PC-3 (cell line): ENCODE results near the gene UGT1A4. TPM values are rescaled to one million over a fixed set of nuclear protein-coding genes. Genes with fewer than 3 reads are reported as not detected.

Experiments
- ATAC-seq: fragments of 200-7000 bp; cut with Tn5 transposase; 2 replicates; pipeline ENCODE4 v1.9.1; 2020; ENCODE audit warnings: mild to moderate bottlenecking, moderate library complexity
- BruUV-seq: library from RNA; stranded (reverse); fragments of 400-500 nt; replicated peaks from 2 replicates; lab custom pipeline; 2021; lab: Mats Ljungman, UMichigan
- CTCF ChIA-PET: fragments of 300-600 bp; sonication (Branson Sonifier 250); formaldehyde crosslinking; loops from one replicate; lab custom pipeline; 2022; ENCODE audit warnings: antibody characterized with exemption; lab: Charles Lee
- POLR2A ChIA-PET: fragments of 300-600 bp; sonication (Branson Sonifier 250); formaldehyde crosslinking; loops from one replicate; lab custom pipeline; 2022; ENCODE audit warnings: antibody characterized with exemption; ENCODE audit not compliant: unreplicated experiment; lab: Charles Lee
- DNase-seq: peaks from one replicate; pipeline ENCODE4 v3.0.0-alpha.2; 2015
- H2AFZ ChIP-seq: fragments of 300-600 bp; sonication (generic); 2 replicates; pipeline ENCODE4 v1.6.0; 2016; ENCODE audit warnings: antibody characterized with exemption, low read length
- H3F3A ChIP-seq: fragments of 300-600 bp; sonication (generic); one replicate; pipeline ENCODE4 v1.6.0; 2017; ENCODE audit warnings: antibody characterized with exemption, low read length, control low read depth, mild to moderate bottlenecking; ENCODE audit not compliant: unreplicated experiment
- H3K27ac ChIP-seq: fragments of 300-600 bp; sonication (generic); 2 replicates; pipeline ENCODE4 v1.5.1; 2016; ENCODE audit warnings: mild to moderate bottlenecking, low read length
- H3K27me3 ChIP-seq: fragments of 300-600 bp; sonication (generic); 2 replicates; pipeline ENCODE4 v1.6.1; 2016; ENCODE audit warnings: low read length, mixed read lengths
- H3K36me3 ChIP-seq: fragments of 300-600 bp; sonication (generic); 2 replicates; pipeline ENCODE4 v1.6.1; 2016; ENCODE audit warnings: low read depth, mixed run types, low read length, mixed read lengths
- H3K4me1 ChIP-seq: fragments of 300-600 bp; sonication (generic); 2 replicates; pipeline ENCODE4 v1.5.1; 2016; ENCODE audit warnings: low read length; ENCODE audit not compliant: insufficient read depth
- H3K4me2 ChIP-seq: fragments of 300-600 bp; sonication (generic); 2 replicates; pipeline ENCODE4 v1.6.0; 2016; ENCODE audit warnings: low read length
- H3K4me3 ChIP-seq: fragments of 300-600 bp; sonication (generic); 2 replicates; pipeline ENCODE4 v1.5.1; 2016; ENCODE audit warnings: mild to moderate bottlenecking, low read length, mixed read lengths
- H3K79me2 ChIP-seq: fragments of 300-600 bp; sonication (generic); 2 replicates; pipeline ENCODE4 v1.6.1; 2017; ENCODE audit warnings: low read length, mixed read lengths
- H3K9ac ChIP-seq: fragments of 300-600 bp; sonication (generic); 2 replicates; pipeline ENCODE4 v1.6.0; 2016; ENCODE audit warnings: mild to moderate bottlenecking, low read length
- H3K9me2 ChIP-seq: fragments of 300-600 bp; sonication (generic); replicated peaks from 2 replicates; pipeline ENCODE4 v1.6.1; 2016; ENCODE audit warnings: mixed run types, low read length, mixed read lengths
- H3K9me3 ChIP-seq: fragments of 300-600 bp; sonication (generic); 2 replicates; pipeline ENCODE4 v1.6.1; 2016; ENCODE audit warnings: low read length, mixed read lengths
- H4K20me1 ChIP-seq: fragments of 300-600 bp; sonication (generic); 2 replicates; pipeline ENCODE4 v1.6.1; 2016; ENCODE audit warnings: low read length, mixed read lengths
- CTCF ChIP-seq: fragments of 300-600 bp; sonication (generic); conservative IDR thresholded peaks from 2 replicates; pipeline ENCODE4 v1.5.1; 2017; ENCODE audit warnings: antibody characterized with exemption, low read depth, mild to moderate bottlenecking, low read length
- EZH2 ChIP-seq: fragments of 300-600 bp; sonication (generic); IDR thresholded peaks from one replicate; pipeline ENCODE4 v1.6.1; 2017; ENCODE audit warnings: antibody characterized with exemption, mild to moderate bottlenecking, low read length; ENCODE audit not compliant: unreplicated experiment
- EZH2phosphoT487 ChIP-seq: fragments of 300-600 bp; sonication (generic); IDR thresholded peaks from 2 replicates; pipeline ENCODE4 v1.6.1; 2018; ENCODE audit warnings: mild to moderate bottlenecking, antibody characterized with exemption, low read length, borderline replicate concordance
- intact Hi-C: fragments of 100-400 bp; cut with micrococcal nuclease; formaldehyde crosslinking; loops from 2 replicates; pipeline ENCODE4 v1.9.0; 2023
- total RNA-seq: library from RNA; depleted of rRNA; stranded (reverse); fragments of >200 nt; gene quantifications from 2 replicates; pipeline ENCODE4 v1.2.3, GENCODE V29; 2014

The UGT1A4 gene
- total RNA-seq, 1 experiment from 2014 or later: not detected

DNA sequence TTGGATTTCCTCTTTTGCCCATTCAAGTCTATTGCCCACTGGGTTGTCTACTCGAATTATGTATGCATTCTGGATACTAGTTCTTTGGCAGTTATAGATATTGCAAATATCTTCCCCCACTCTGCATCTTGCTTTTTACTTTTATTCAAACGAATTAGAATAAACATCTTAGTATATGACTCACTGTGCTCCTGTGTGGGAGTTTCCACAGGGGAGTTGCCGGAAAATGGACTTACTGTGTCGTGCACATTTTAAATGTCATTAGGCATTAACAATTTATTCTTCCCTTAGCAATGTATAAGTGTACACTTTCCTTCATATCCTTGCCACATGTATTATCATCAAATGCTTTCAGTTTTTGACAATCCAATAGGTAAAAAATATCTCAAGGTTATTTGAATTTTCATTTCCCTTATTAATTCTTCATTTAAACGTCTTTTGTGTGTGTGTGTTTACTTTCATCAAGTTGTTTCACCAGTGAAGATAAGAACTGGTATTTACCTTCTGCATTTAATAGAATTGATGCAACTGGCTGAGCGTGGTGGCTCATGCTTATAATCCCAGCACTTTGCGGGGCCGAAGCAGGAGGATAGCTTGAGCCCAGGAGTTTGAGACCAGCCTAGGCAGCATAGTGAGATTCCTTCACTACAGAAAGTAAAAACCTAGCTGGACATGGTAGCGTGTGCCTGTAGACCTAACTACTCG is 10.4 kb upstream of the UGT1A4 start:
- ChIA-PET CTCF (no interaction called here), POLR2A (no interaction called here)
- Histone ChIP-seq H3K9me2 (no peaks in the 10 kb centered on the region), H3K79me2 (no peaks in the 10 kb centered on the region), H3F3A (peaks cover 6% of the 10 kb centered on the region), H3K27ac (peak overlapping the region; percentile 91), H3K36me3 (no peaks in the 10 kb centered on the region), H3K4me1 (peaks cover 47% of the 10 kb centered on the region), H3K9me3 (no peaks in the 10 kb centered on the region), H3K27me3 (no peaks in the 10 kb centered on the region), H3K4me2 (peak overlapping the region; percentile 87), H4K20me1 (no peaks in the 10 kb centered on the region), H3K9ac (peak overlapping the region; percentile 50), H3K4me3 (peak overlapping the region; percentile 53), H2AFZ (peak overlapping the region; percentile 68)
- TF ChIP-seq EZH2phosphoT487 (no peak), EZH2 (no peak), CTCF (no peak)
- DNase-seq (peak; percentile 74), ATAC-seq (peak; percentile 70)
- intact Hi-C loops: loop anchor here (2.0 to 5.0 kb wide), 4 partner anchors 17 to 156 kb away; partner anchors contain the start of genes HJURP and USP40
- BruUV-seq: no TSS peak

DNA sequence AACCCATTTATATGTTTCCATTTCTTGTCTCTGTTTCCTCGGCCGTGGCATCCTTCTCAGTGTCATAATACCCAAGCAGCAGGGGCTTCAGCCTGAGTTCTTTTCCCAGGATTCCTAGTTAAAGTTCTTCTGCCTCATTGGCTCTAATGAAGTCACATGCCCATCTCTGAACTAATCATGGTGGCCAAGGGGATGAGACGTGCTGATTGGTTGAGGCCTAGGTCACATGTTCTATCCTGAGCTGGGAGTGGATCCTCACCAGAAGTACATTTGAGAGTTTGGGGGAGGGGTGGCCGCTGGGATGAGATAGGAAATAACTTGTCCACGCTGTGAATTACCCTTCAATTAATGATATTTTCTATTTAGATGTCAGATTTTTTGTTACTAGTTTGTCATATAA is 9.6 kb upstream of the UGT1A4 start:
- BruUV-seq: no TSS peak
- H3K4me1 ChIP-seq: peaks cover 47% of the 10 kb centered on the region
- peak overlapping the region; percentile 91 for H3K27ac ChIP-seq

More for the DNA sequence above, 9.6 kb upstream of the UGT1A4 start:
- Histone ChIP-seq H3K9me2 (no peaks in the 10 kb centered on the region), H2AFZ (no peak overlapping the region), H3F3A (peaks cover 6% of the 10 kb centered on the region), H3K4me3 (no peak overlapping the region), H3K9ac (peak overlapping the region; percentile 50; the same call in 1 of the 2 replicates), H3K9me3 (no peaks in the 10 kb centered on the region), H3K27me3 (no peaks in the 10 kb centered on the region), H3K79me2 (no peaks in the 10 kb centered on the region), H4K20me1 (no peaks in the 10 kb centered on the region), H3K4me2 (peak overlapping the region; percentile 87; the same call in 1 of the 2 replicates), H3K36me3 (no peaks in the 10 kb centered on the region)
- DNase-seq (no peak), ATAC-seq (no peak)
- CTCF ChIA-PET: no interaction called here
- TF ChIP-seq EZH2 (no peak), EZH2phosphoT487 (no peak), CTCF (no peak)
- intact Hi-C loops: loop anchor here (5.0 kb wide), 3 partner anchors 142 to 157 kb away; partner anchors contain the start of genes HJURP and USP40
- POLR2A ChIA-PET: no interaction called here
